Measurements from ENCODE around the gene MRPL24. TPM values are rescaled to one million over a fixed set of nuclear protein-coding genes. Genes with fewer than 3 reads are reported as not detected.
A peak's percentile ranks its signal among the peaks of the same experiment; 100 is the strongest.

The MRPL24 gene
- total RNA-seq, 1 donor, result 16.2 TPM

DNA sequence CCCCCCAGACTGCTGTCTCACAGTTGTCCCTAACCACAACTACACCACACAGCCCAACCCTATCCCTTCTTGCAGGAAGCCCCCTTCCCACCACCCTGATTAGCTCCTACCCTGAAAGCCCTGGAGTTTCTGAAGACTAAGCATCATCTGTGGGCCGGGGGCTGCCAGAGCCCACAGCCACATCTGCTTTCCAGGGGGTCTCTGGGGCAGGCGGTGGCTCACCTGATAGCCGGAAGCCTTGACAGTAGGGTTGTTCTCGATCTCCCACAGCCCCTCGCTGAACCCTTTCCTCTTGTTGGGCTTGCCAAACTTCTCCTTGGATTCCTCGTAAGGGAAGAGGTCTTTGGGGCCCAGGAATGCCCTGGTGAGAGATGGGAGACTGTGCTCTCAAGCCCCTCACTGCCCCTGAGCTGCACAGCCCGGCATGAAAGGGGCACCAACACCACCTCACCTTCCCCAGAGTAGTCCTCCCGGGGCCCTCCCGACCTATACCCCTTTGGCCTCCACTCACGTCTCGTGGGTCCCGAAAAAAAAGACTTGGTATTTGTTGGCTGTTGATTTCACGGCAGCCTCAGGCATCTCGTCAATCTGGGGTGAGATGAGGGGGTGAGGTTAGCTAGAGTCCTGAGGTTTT lies 4.0 kb upstream of the MRPL24 start:
- no peak for DNase-seq (ENCODE audit: low read depth in 2 of 3, low spot score in 2 of 3)

DNA sequence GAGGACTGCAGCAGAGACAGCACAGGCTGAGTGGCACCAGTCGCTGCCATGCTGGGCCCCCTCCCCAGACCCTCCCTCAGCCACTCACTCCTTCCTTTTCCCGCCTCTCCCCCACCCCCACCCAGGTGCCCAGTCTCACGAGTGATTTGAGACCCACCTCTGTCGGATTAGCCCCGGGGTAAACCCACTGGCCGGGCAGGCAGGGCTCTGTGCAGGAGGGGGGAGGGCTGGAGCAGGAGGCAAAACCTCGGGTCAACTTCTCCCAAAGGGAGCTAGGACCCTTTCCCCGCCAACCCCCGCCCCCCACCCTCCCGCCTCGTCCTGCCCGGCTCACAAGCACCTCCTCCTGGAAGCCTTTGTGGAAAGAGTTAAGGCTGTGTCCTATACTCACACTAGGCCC lies 3.5 kb upstream of the MRPL24 start:
- no peak for DNase-seq (ENCODE audit: low read depth in 2 of 3, low spot score in 2 of 3)

DNA sequence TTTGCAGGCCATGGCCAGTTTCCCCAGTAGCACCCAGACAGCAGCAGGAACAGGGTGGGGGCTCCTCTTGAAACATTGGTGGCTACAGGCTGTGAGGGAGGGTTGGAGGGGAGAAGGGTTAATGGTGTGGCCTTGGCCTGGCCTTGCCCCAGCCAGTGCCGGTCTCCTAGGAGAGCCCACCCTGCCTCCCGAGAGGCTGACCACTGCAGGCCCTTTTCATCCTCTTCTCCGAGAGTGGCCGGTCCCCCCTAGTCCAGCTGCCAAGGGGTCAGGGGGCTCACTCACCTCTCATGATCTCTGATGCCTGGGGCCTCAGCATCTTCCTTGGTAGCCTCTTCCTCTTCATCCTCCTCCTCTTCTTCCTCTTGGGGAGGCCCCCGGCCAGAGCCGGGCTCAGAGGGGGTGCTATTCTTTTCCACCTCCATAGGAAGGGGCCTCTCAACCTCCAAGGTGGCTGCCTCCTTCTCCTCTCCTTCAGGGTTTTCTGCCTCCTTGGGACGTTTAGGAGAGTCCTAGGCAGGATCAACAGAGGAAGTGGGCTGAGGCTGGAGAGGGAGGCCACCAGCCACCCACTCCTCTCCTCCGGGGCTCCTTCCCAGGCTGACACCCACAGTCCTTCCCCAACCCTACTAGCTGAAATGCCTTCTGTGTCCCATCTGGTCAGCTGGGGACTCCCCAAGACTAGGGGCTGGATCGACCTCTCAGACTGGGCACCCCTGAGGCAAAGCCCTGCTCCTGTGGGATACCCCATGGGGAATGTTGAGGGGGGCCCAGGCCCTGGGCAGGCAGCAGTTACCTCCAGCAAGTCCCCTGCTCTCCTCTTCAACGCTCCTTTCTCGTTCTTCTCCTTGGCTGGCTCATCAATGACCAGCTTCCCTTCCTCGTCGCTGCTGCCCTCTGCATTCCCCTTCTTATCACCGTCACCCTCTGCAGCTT lies 2.7 kb upstream of the MRPL24 start:
- DNase-seq (ENCODE audit: low read depth in 2 of 3, low spot score in 2 of 3), result no peak

DNA sequence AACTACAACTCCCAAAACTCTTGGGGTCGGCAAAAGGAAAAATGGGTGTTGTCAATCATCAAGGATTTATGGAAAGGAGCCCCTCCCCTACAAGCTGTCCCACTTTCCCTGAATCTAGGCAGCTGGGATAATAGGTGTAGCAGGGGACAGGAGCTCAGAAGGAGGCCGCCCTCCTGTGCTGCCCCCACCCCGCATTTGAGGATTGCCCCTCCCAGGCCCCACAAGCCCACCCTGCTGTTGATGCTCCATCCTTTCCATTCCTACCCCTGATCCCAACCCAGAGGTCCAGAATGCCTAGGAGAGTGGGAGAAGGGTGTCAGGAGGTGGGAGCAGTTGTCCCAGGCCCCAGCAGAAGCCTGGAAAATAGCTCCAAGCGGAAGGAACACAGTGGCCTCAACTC lies 1.9 kb upstream of the MRPL24 start:
- DNase-seq (ENCODE audit: low read depth in 2 of 3, low spot score in 2 of 3), result no peak

DNA sequence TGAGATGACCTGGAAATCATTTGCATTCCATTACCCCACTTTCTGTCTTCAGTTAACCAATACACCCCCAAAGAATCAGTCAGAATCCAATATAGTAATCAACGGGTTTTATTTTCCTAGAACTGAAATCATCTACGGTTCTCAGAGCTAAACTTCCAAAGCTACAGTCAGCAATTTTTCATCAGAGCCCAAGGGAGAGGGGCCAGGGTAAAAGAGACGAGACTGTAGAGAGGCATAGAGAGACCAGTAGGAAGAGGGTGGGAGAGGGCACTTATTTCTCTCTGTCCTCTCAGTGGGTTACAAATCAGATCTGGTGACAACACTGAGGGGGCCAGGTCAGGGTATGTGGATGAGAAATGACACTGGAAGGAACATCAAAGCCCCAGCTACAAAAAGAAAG lies 1.1 kb upstream of the MRPL24 start:
- DNase-seq (ENCODE audit: low read depth in 2 of 3, low spot score in 2 of 3), result no peak

DNA sequence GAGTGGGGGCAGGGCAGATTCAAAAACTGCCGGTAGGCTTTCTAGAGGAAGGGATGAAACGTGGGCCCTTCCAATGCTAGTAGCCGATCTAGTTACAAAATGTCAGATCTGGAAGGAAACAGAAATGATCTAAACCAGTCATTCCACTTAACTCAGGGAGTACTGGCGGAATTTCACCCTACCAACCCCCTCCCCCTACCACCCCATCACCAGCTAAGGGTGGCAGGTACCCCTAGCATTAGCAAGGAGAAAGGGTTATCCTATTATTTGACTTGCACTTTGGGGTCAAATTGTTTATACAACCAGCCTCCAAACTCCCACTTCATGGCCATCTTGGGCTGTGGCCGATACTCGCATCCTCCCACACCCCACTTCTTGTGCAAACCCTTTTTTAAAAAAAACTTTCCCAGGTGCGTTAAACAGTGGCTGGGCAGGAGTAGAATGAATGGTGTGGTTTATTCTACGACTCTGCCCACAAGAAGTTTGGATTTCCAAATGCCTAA lies 644 bp upstream of the MRPL24 start:
- DNase-seq (ENCODE audit: low read depth in 2 of 3, low spot score in 2 of 3), result no peak

DNA sequence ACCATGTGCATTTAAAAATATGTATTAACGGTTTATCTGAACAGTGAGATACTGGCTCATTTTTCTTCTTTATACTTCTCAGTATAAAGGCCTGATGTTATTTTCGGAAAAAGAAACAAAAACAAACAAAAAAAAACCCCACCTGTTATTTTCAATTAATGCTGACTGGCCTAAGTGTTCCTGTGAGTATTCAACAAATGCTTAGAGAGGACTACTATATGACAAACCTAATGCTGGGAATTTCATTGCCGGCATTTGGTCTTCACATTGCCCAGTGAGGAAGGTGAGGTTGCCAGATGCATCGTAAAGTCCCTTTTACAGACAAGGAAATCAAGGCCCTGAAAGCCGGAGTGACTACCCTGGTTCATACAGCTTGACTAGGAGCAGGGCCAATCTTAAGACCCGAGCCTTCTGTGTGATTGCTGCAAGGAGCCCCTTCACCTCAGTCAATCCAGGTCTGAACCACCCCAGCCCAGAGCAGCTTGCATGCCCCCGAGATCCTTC lies 599 bp downstream of the MRPL24 start:
- no peak for DNase-seq (ENCODE audit: low read depth in 2 of 3, low spot score in 2 of 3)

DNA sequence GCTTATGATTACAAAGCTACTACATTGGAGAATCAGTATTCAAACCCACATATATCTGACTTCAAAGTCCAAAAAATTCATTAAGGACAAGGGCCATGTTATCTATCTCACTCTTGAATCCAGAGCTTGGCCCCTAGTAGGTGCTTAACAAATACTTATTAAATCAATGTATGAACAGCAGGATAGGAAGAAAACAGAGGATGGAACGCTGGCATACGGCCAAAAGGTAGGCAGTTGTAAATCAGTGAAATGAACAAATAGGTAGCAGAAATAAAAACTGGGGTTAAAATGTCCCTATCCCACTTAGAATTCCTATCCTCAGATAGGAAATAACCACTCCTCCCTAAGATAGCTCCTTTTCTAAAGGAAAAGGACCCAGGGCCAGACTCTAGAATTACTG lies 2.0 kb downstream of the MRPL24 start:
- DNase-seq (ENCODE audit: low read depth in 2 of 3, low spot score in 2 of 3), result no peak

DNA sequence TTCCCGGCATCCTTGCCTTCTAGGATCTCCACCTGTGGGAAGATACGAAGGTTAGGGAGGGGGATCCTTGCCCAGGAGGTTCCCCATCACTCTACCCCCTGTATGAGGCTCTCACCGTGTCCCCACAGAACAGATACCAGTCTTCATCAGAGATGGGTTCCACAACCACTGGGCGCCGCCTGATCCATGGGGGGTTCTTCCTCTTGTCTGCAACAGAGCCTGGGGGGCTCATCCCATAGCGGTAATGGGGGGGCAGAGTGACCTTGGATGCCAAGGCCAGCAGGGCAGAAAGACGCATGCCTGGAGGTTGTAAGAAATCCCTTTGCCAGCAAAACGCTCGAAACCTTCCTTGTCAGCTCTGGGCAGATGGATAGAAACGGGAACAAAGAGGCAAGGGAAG lies 2.5 kb downstream of the MRPL24 start:
- DNase-seq (ENCODE audit: low read depth in 2 of 3, low spot score in 2 of 3), result no peak

DNA sequence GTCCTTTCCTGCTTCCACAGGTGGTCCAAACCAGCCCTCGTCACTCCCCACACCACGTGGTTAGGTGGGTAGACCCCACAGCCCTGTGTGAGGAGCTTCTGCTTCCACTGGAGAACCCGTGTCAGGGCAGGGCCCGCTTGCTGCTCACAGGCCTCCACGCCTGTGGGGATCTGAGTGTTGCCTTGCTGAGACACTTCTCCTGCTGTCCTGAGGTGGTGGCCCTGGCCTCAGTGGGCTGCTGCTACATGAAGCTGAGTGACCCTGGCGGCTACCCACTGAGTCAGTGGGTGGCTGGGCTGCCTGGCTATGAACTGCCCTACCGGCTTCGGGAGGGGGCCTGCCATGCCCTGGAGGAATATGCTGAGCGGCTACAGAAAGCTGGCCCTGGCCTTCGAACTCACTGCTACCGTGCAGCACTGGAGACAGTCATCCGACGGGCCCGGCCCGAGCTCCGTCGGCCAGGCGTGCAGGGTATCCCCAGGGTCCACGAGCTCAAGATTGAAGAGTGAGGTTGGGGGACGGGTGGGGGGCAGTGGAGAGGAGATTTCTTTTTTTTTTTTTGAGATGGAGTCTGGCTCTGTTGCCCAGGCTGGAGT lies 6.8 kb downstream of the MRPL24 start:
- no peak for DNase-seq (ENCODE audit: low read depth in 2 of 3, low spot score in 2 of 3)

DNA sequence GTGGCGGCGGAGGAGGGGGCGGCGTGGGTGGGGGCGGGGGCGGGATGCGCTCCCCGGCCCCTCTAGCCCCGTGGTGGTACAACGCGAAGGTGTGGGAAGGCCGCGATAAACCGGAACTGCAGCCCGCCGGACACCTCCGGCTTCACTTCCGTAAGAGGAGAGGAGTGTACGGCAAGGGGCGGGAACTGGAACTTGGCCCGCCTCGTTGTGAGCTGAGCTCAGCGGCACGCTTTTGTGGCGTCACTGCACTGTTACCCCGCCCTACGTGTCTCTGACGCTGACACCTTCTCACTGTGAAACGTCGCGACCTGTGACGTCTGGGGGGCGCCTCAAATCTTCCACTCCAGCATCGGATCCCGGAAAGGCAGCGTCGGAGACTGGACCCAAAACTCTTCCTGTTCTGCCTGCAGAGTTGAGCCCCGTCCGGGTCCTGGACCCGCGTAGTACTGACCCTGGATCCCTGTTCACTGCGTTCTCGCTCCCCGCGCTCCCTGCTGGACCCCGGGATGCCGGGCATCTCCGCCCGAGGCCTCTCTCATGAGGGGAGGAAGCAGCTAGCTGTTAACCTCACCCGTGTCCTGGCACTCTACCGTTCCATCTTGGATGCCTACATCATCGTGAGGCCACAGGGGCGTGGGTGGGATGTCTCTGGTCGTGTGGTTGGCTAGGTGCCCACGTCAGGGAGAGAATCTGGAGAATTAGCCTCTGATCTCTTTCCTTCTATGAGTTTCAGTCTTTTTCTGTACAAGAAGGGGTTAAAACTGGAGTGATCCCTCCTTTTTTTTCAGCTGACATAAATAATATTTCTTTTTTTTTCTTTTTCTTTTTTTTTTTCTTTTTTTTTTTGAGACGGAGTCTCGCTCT lies 12.1 kb downstream of the MRPL24 start, which contains the start of gene ISG20L2:
Gene ISG20L2, minus strand, starts transcription at position 168 of the 864 bp plus-strand sequence. CDS start 1,114 bp downstream, outside the sequence.
- DNase-seq (ENCODE audit: low read depth in 2 of 3, low spot score in 2 of 3), result peak; percentile 90 to 99 (median 99)

DNA sequence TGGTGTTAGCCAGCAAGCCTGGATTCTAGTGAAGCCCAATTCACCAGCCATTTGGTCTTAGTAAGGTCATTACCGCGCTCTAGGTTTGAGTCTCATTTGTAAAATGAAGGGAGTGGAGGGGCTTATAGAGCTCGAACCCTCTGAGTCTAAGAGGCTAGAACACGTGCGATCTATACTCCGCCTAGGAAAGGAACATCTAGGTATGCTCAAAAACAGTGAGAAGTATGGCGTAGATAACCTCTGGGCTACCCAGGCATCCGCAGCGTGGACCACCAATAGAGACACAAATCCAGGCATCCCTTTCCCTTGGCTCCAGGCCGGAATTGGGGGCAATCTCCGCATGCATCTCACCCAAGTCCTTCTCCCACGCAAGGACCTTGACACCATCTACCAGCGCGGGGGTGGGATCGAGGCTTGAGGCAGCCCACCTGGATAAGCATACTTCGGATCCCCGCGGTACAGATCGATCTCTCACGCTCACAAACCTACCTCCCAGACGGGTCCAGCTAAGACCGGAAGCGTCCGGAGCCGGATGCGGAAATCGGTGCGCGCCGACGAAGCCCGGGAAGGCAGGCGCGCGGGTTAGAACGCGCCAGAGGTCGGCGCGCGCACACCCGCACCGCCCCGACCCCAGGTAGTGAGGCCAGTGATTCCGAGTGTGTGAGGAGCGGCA lies 12.8 kb downstream of the MRPL24 start, which contains the start of gene METTL25B:
Gene METTL25B, plus strand, starts transcription at position 544 of the 673 bp plus-strand sequence. CDS start 636 bp downstream, outside the sequence.
- peak in 1 of 3 donors; percentile 68 for DNase-seq (ENCODE audit: low read depth in 2 of 3, low spot score in 2 of 3)

DNA sequence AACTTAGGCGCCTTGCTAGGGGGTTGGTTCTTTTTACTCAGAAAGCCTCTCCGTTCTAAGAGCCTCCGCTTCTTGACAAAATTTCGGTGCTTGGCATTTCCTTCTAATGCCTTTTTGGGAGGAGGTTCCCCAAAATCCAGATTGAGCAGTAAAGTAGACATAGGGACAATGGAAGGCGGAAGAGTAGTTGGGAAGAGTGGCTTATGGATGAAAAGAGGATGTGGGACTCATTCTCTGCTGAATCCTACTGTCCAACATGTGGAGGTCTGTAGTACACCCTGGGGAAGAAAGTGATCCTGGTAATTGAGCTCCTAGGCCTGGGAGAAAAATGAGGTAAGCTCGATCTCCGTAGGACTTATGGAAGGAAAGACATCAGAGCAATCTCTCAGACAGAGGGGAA lies 13.4 kb downstream of the MRPL24 start:
- no peak for DNase-seq (ENCODE audit: low read depth in 2 of 3, low spot score in 2 of 3)

DNA sequence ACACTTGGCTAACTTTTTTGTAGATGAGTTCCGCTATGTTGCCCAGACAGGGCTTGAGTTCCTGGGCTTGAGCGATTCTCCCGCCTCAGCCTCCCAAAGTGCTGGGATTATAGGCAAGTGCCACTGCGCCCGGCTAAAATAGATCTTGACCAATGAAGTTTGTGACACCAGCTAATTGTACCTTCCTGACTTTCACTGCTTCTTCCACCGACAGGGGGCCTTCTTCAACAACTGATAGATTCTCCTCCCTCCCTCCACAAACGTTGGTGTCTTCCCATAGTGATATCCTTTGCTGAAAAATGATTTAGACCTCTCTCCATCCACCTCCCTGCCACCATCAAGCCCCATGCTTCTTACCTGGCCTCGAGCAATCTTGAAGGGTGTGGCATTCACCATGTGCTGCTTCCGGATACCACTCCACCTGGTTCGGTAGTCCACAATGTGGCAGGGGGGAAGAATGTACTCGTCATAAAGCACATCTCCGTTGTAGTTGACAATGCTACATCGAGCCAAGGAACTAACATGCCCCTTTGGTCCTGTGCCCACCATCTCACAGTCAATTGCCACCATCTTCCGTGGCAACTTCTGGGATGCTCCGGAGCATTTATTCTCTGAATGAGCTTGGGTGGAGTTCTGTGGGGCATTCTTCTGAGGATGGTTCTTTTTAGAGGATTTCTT lies 14.2 kb downstream of the MRPL24 start:
- DNase-seq (ENCODE audit: low read depth in 2 of 3, low spot score in 2 of 3), result peak in 1 of 3 donors; percentile 64

DNA sequence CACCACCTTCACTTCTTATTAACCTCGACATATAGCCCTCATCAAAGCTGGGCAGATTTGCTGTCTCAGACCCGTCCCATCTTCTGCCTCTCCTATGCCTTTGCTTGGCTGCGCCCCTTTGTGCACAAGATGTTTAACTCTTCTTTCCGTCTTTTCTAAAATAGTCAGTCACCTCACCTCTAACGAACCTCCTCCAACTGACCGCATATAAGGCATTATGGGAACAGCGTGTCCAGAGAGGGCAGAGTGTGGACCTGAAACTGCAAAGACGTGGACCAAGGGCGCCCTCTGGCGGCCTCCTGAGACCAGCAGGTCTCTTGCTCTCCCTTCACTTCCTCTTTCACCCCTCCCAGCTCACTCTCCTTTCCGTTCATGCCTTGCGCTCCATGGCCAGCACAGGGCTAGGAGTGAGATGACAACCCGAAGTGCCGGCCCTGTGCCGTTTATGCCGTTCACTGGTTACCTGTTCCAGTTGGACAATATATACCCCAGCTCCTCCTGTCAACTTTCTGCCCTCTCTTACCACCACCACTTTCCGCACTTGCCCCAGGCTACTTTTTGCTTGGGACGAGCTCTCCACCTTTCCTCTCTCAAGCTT lies 15.1 kb downstream of the MRPL24 start:
- DNase-seq (ENCODE audit: low read depth in 2 of 3, low spot score in 2 of 3), result peak; percentile 69 to 87 (median 83)

DNA sequence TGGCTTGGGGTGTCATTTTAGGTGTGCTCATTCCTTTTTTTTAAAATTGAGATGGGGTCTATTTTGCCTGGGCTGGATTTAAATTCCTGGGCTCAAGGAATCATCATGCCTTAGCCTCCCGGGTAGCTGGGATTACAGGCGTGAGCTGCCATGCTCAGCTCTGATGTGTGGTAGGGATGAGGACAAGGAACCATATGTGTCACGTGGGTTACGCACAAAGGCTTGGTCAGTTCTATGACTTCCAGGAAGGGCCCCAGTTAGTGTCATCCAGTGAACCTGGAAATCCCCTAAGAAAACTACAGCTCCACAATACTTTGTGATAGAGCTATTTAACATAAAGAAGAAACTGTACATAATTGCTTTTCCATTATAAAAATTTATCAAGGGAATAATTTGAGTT lies 19.4 kb downstream of the MRPL24 start:
- no peak for DNase-seq (ENCODE audit: low read depth in 2 of 3, low spot score in 2 of 3)

DNA sequence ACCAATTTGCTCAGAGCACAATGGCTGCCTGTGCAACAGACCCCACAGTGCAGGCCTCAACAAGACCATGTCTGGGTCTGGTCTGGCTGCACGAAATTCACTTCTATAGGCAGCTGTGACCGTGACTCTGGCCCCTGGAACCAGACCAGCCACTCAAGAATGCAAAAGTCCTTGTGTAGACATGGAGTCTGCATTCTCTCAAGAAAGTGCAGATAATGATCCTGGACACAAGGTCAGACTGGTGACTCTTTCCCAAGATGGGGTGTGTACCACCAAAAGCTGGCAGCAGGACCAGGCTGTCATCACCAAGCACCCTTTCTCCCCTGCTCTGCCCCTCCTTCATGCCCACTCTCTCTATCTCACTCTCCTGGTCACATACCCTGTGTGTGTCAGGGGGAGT lies 19.8 kb downstream of the MRPL24 start:
- no peak for DNase-seq (ENCODE audit: low read depth in 2 of 3, low spot score in 2 of 3)

DNA sequence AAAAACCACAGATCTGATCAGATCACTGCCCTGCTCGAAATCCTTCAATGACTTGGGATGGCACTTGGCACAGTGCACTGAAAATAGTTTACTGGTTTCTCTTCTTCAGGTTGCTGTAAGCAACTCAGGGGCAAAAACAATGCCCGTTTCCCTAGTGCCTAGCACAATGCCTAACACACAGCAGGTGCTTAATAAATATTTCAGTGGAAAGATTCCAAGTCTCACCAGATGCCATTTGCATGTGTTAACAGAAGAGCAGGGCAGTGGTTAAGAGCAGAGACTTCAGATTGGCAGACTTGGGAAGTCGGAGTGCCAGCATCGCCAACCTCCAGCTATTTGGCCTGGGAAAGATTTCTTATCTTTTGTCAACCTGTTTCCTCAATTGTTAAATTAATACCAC lies 23.5 kb downstream of the MRPL24 start:
- no peak for DNase-seq (ENCODE audit: low read depth in 2 of 3, low spot score in 2 of 3)

DNA sequence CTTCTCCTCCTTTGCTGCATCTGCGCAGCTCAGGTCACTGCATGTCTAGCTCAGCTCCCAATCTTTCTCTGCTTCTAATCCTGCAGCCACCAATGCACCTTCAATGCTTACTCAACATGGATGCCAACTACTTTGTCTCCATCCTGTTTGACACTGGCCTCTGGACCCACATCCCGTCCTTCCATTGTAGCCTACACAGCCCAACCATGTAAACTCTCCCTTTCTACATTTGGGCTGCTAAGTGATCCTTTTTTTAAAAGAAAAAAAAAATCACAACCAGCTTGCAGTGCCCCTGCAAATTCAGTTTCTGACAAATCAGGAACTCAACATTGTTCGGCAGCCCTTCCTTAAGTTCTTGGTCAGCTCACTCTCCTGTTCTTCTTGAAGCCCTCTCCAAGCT lies 26.1 kb downstream of the MRPL24 start:
- DNase-seq (ENCODE audit: low read depth in 2 of 3, low spot score in 2 of 3), result no peak

Measured in hematopoietic multipotent progenitor cell (in vitro differentiated cells).